MM.1S (cell line): ENCODE measurements around the gene RAB20.

Experiments used
- DNase-seq: peaks from one replicate; pipeline ENCODE4 v3.0.0-alpha.2; 2015
- H2AFZ ChIP-seq: fragments of 300-600 bp; sonication (generic); 2 replicates; pipeline ENCODE4 v1.6.0; 2016; ENCODE audit warnings: antibody characterized with exemption, low read length
- H3F3A ChIP-seq: fragments of 300-600 bp; sonication (generic); 2 replicates; pipeline ENCODE4 v1.6.1; 2016; ENCODE audit warnings: mild to moderate bottlenecking, antibody characterized with exemption, low read length, moderate library complexity, mixed read lengths; ENCODE audit not compliant: insufficient read depth
- H3K27ac ChIP-seq: fragments of 300-600 bp; sonication (generic); 2 replicates; pipeline ENCODE4 v1.5.1; 2016; ENCODE audit warnings: mild to moderate bottlenecking, low read length
- H3K27me3 ChIP-seq: fragments of 300-600 bp; sonication (generic); replicated peaks from 2 replicates; pipeline ENCODE4 v1.6.0; 2016; ENCODE audit warnings: low read length; ENCODE audit not compliant: insufficient read depth
- H3K36me3 ChIP-seq: fragments of 300-600 bp; sonication (generic); replicated peaks from 2 replicates; pipeline ENCODE4 v1.6.1; 2016; ENCODE audit warnings: mild to moderate bottlenecking, low read length, mixed read lengths; ENCODE audit not compliant: insufficient read depth
- H3K4me1 ChIP-seq: fragments of 300-600 bp; sonication (generic); 2 replicates; pipeline ENCODE4 v1.6.1; 2016; ENCODE audit warnings: low read length, mixed read lengths
- H3K4me2 ChIP-seq: fragments of 300-600 bp; sonication (generic); 2 replicates; pipeline ENCODE4 v1.6.0; 2016; ENCODE audit warnings: low read depth, low read length
- H3K4me3 ChIP-seq: fragments of 300-600 bp; sonication (generic); 2 replicates; pipeline ENCODE4 v1.5.1; 2016; ENCODE audit warnings: low read length, mixed read lengths
- H3K79me2 ChIP-seq: fragments of 300-600 bp; sonication (generic); 2 replicates; pipeline ENCODE4 v1.6.1; 2016; ENCODE audit warnings: mixed run types, low read length, mixed read lengths
- H3K9ac ChIP-seq: fragments of 300-600 bp; sonication (generic); 2 replicates; pipeline ENCODE4 v1.6.1; 2016; ENCODE audit warnings: low read length, mixed read lengths
- H3K9me2 ChIP-seq: fragments of 300-600 bp; sonication (generic); replicated peaks from 2 replicates; pipeline ENCODE4 v1.6.1; 2016; ENCODE audit warnings: mild to moderate bottlenecking, low read length, mixed read lengths; ENCODE audit not compliant: insufficient read depth
- H3K9me3 ChIP-seq: fragments of 300-600 bp; sonication (generic); replicated peaks from 2 replicates; pipeline ENCODE4 v1.6.1; 2016; ENCODE audit warnings: mild to moderate bottlenecking, low read length, mixed read lengths; ENCODE audit not compliant: insufficient read depth
- H4K20me1 ChIP-seq: fragments of 300-600 bp; sonication (generic); 2 replicates; pipeline ENCODE4 v1.6.1; 2016; ENCODE audit warnings: mild to moderate bottlenecking, low read length, moderate library complexity, mixed read lengths; ENCODE audit not compliant: insufficient read depth
- CTCF ChIP-seq: fragments of 300-600 bp; sonication (generic); IDR thresholded peaks from 2 replicates; pipeline ENCODE4 v1.5.1; 2016; ENCODE audit warnings: antibody characterized with exemption, low read length, mixed read lengths
- EZH2 ChIP-seq: fragments of 300-600 bp; sonication (generic); optimal IDR thresholded peaks from 2 replicates; pipeline ENCODE3; 2017; ENCODE audit warnings: low read depth, mild to moderate bottlenecking, antibody characterized with exemption, low read length, mixed read lengths
- EZH2phosphoT487 ChIP-seq: fragments of 300-600 bp; sonication (generic); IDR thresholded peaks from 2 replicates; pipeline ENCODE4 v1.6.1; 2018; ENCODE audit warnings: antibody characterized with exemption, low read length

RAB20 gene

GRCh38 chr13:110511509-110512181 lies 49.9 kb downstream of the RAB20 start:
- H3K27ac ChIP-seq, result no peak overlapping the region
- no peak for TF ChIP-seq CTCF
- no peak for TF ChIP-seq EZH2
- no peak for TF ChIP-seq EZH2phosphoT487

GRCh38 chr13:110509971-110510786 lies 51.3 kb downstream of the RAB20 start:
- Histone ChIP-seq H3K9me2 (no peaks in the 10 kb centered on the region), H3K4me1 (no peaks in the 10 kb centered on the region), H3F3A (no peaks in the 10 kb centered on the region), H3K79me2 (no peaks in the 10 kb centered on the region), H3K9me3 (no peaks in the 10 kb centered on the region), H3K4me3 (no peak overlapping the region), H3K36me3 (no peaks in the 10 kb centered on the region), H3K9ac (no peak overlapping the region), H2AFZ (no peak overlapping the region), H4K20me1 (no peaks in the 10 kb centered on the region), H3K27ac (no peak overlapping the region), H3K4me2 (no peak overlapping the region), H3K27me3 (no peaks in the 10 kb centered on the region)
- no peak for DNase-seq
- no peak for TF ChIP-seq EZH2
- no peak for TF ChIP-seq CTCF
- TF ChIP-seq EZH2phosphoT487, result no peak

More at GRCh38 chr13:110511509-110512181, 49.9 kb downstream of the RAB20 start:
- Histone ChIP-seq H3K27me3 (no peaks in the 10 kb centered on the region), H3K4me1 (no peaks in the 10 kb centered on the region), H2AFZ (no peak overlapping the region), H3K4me2 (no peak overlapping the region), H3K9me2 (no peaks in the 10 kb centered on the region), H3K4me3 (no peak overlapping the region), H3K36me3 (no peaks in the 10 kb centered on the region), H3K79me2 (no peaks in the 10 kb centered on the region), H3K9me3 (no peaks in the 10 kb centered on the region), H3K9ac (no peak overlapping the region), H4K20me1 (no peaks in the 10 kb centered on the region), H3F3A (no peaks in the 10 kb centered on the region)
- DNase-seq, result no peak

GRCh38 chr13:110509478-110509926 lies 52.0 kb downstream of the RAB20 start:
- Histone ChIP-seq H3K9me3 (no peaks in the 10 kb centered on the region), H3K27me3 (no peaks in the 10 kb centered on the region), H3K4me2 (no peak overlapping the region), H3K9ac (no peak overlapping the region), H3K4me3 (no peak overlapping the region), H3K4me1 (no peaks in the 10 kb centered on the region), H4K20me1 (no peaks in the 10 kb centered on the region), H3K27ac (no peak overlapping the region), H3K79me2 (no peaks in the 10 kb centered on the region), H3K36me3 (no peaks in the 10 kb centered on the region), H2AFZ (no peak overlapping the region), H3K9me2 (no peaks in the 10 kb centered on the region), H3F3A (no peaks in the 10 kb centered on the region)
- no peak for DNase-seq
- TF ChIP-seq CTCF (no peak), EZH2 (no peak), EZH2phosphoT487 (no peak)
